GM12878 (cell line): ENCODE data around the gene OCIAD2. TPM values are rescaled to one million over a fixed set of nuclear protein-coding genes. Genes with fewer than 3 reads are reported as not detected.

Experiments used
- ATAC-seq: fragments of 200-7000 bp; cut with Tn5 transposase; 3 replicates; pipeline ENCODE4 v1.9.1; 2020; ENCODE audit warnings: mild to moderate bottlenecking, moderate library complexity
- BruUV-seq: library from RNA; stranded (reverse); fragments of 400-500 nt; replicated peaks from 2 replicates; lab custom pipeline; 2021; lab: Mats Ljungman, UMichigan
- CTCF ChIA-PET: fragments of 300-600 bp; sonication (Branson Sonifier 250); formaldehyde crosslinking; extraction: SDS; loops from one replicate; lab custom pipeline; 2021; ENCODE audit warnings: inconsistent platforms; lab: Yijun Ruan, JAX
- POLR2A ChIA-PET: fragments of 350-600 bp; formaldehyde crosslinking; extraction: SDS; loops from one replicate; lab custom pipeline; 2021; ENCODE audit warnings: inconsistent platforms; lab: Charles Lee
- RAD21 ChIA-PET: fragments of 300-600 bp; sonication (Branson Sonifier 250); formaldehyde crosslinking; loops from one replicate; lab custom pipeline; 2023; ENCODE audit warnings: antibody characterized with exemption; ENCODE audit not compliant: unreplicated experiment; lab: Charles Lee
- SMC1A ChIA-PET: fragments of 300-600 bp; sonication (Branson Sonifier 250); formaldehyde crosslinking; loops from one replicate; lab custom pipeline; 2023; ENCODE audit not compliant: unreplicated experiment, uncharacterized antibody; lab: Charles Lee
- DNase-seq: peaks from one replicate; pipeline ENCODE4 v3.0.0-alpha.2; 2011; ENCODE audit warnings: low read depth, low spot score
- FAIRE-seq: peaks from 3 replicates; lab custom pipeline; 2011; peaks lifted over from hg19 to GRCh38; lab: Jason Lieb, UNC
- H2AFZ ChIP-seq: 2 replicates; pipeline ENCODE4 v1.6.0; 2011; ENCODE audit warnings: low read depth, low read length, control low read depth; ENCODE audit not compliant: control insufficient read depth
- H3K27ac ChIP-seq: 2 replicates; pipeline ENCODE4 v1.5.1; 2011; ENCODE audit warnings: control low read depth; ENCODE audit not compliant: control insufficient read depth, insufficient read depth
- H3K27me3 ChIP-seq, 2 experiments: replicated peaks in 1 of 2; 2 replicates each; pipeline versions ENCODE4 v1.6.0 to v1.6.1; 2011; ENCODE audit warnings: low read length in 1 of 2; ENCODE audit not compliant: control insufficient read depth in 2 of 2, insufficient read depth in 2 of 2
- H3K36me3 ChIP-seq, 2 experiments: 2 replicates each; pipeline ENCODE4 v1.5.1; 2011; ENCODE audit warnings: low read length in 1 of 2; ENCODE audit not compliant: control insufficient read depth in 2 of 2, insufficient read depth in 2 of 2
- H3K4me1 ChIP-seq: 2 replicates; pipeline ENCODE4 v1.6.1; 2011; ENCODE audit warnings: mild to moderate bottlenecking, low read length, moderate library complexity, mixed read lengths; ENCODE audit not compliant: control insufficient read depth, insufficient read depth
- H3K4me2 ChIP-seq: 2 replicates; pipeline ENCODE4 v1.6.0; 2011; ENCODE audit warnings: control low read depth; ENCODE audit not compliant: control insufficient read depth, insufficient read depth
- H3K4me3 ChIP-seq: fragments of 200-600 bp; sonication (generic); 2 replicates; pipeline ENCODE4 v1.5.1; 2016
- H3K79me2 ChIP-seq: 2 replicates; pipeline ENCODE4 v1.6.0; 2011; ENCODE audit warnings: low read length; ENCODE audit not compliant: control insufficient read depth, insufficient read depth
- H3K9ac ChIP-seq: 2 replicates; pipeline ENCODE4 v1.8.0; 2011; ENCODE audit warnings: low read length, control low read depth, mixed read lengths; ENCODE audit not compliant: control insufficient read depth, insufficient read depth
- H3K9me3 ChIP-seq: replicated peaks from 3 replicates; pipeline ENCODE4 v1.5.1; 2011; ENCODE audit warnings: mild to moderate bottlenecking, low read length; ENCODE audit not compliant: control insufficient read depth, insufficient read depth
- H4K20me1 ChIP-seq: 2 replicates; pipeline ENCODE4 v1.6.0; 2011; ENCODE audit not compliant: control insufficient read depth, insufficient read depth
- CREM ChIP-seq: IDR thresholded peaks from 2 replicates; pipeline ENCODE4 v1.6.1; 2014; ENCODE audit warnings: antibody characterized with exemption, low read depth
- POLR2A ChIP-seq: IDR thresholded peaks from 2 replicates; pipeline ENCODE4 v1.6.1; 2011; ENCODE audit warnings: low read depth, mild to moderate bottlenecking, low read length
- RAD21 ChIP-seq: IDR thresholded peaks from 2 replicates; pipeline ENCODE4 v1.6.1; 2011; ENCODE audit warnings: mild to moderate bottlenecking, low read depth, low read length, moderate library complexity; ENCODE audit not compliant: insufficient read depth
- RUNX3 ChIP-seq: IDR thresholded peaks from 2 replicates; pipeline ENCODE4 v1.6.1; 2012; ENCODE audit warnings: low read length, inconsistent platforms
- SIN3A ChIP-seq: IDR thresholded peaks from 2 replicates; pipeline ENCODE4 v1.6.1; 2012; ENCODE audit warnings: low read depth, low read length, improper control_type of control experiment
- SRF ChIP-seq, 2 experiments: IDR thresholded peaks; 2 replicates each; pipeline ENCODE4 v1.6.1; 2011; ENCODE audit warnings: low read depth in 2 of 2, low read length in 2 of 2, mild to moderate bottlenecking in 1 of 2, moderate library complexity in 1 of 2
- ZNF384 ChIP-seq: IDR thresholded peaks from 2 replicates; pipeline ENCODE4 v1.6.1; 2012; ENCODE audit warnings: low read depth, mild to moderate bottlenecking, low read length, improper control_type of control experiment, borderline replicate concordance
- ZSCAN29 ChIP-seq: fragments of 450-650 bp; IDR thresholded peaks from 2 replicates; pipeline ENCODE4 v1.6.1; 2017; ENCODE audit warnings: mild to moderate bottlenecking, moderate library complexity
- WGBS: methylation state at CpG from one replicate; pipeline ENCODE4 v1.1.6; 2016; ENCODE audit warnings: low lambda C conversion rate; ENCODE audit not compliant: insufficient replicate concordance, insufficient coverage; ENCODE audit errors: missing lambda C conversion rate; 5-methylcytosine and 5-hydroxymethylcytosine counted together
- in situ Hi-C: fragments of 300-500 bp; cut with MboI; formaldehyde crosslinking; loops from 9 replicates; pipeline ENCODE4 v1.14.3; 2018; ENCODE audit warnings: mixed read lengths
- intact Hi-C: fragments of 100-400 bp; cut with micrococcal nuclease; formaldehyde crosslinking; loops from one replicate; pipeline ENCODE4 v1.14.2; 2022; ENCODE audit not compliant: unreplicated experiment
- polyA plus RNA-seq, 11 experiments: library from polyadenylated mRNA; depleted of rRNA in 4 of 11; unstranded in 6 of 11; stranded (reverse) in 5 of 11; fragments of >200 nt; fragmentation: Nextera tagmentation in 4 of 11; fragmentation: Illumina TruSeq in 1 of 11; extraction: Ambion mirVana in 4 of 11; extraction: Trizol in 1 of 11; gene quantifications; 1 replicate in 1 of 11; 2 replicates in 10 of 11; pipeline versions ENCODE4 v1.2.1 to v1.2.3, GENCODE V29; 2011 to 2016; ENCODE audit warnings: inconsistent platforms in 2 of 11, missing spikeins in 2 of 11, low read depth in 1 of 11
- total RNA-seq, 4 experiments: library from RNA; depleted of rRNA in 3 of 4; stranded (reverse); fragments of >200 nt in 3 of 4; fragmentation: Illumina TruSeq in 1 of 4; extraction: Trizol in 1 of 4; gene quantifications; 2 replicates each; pipeline versions ENCODE4 v1.2.1 to v1.2.3, GENCODE V29; 2013 to 2021
- TF ChIP-seq, protein P1 (sequence below): IDR thresholded peaks from 2 replicates; pipeline ENCODE4 v1.6.1; 2011; ENCODE audit warnings: low read depth, low read length, improper control_type of control experiment, borderline replicate concordance
- TF ChIP-seq, protein P2 (sequence below): fragments of 450-650 bp; IDR thresholded peaks from 2 replicates; pipeline ENCODE4 v1.6.1; 2017; ENCODE audit warnings: mild to moderate bottlenecking, moderate library complexity
- TF ChIP-seq, protein P3 (sequence below): fragments of 450-650 bp; IDR thresholded peaks from 2 replicates; pipeline ENCODE4 v1.6.1; 2018; ENCODE audit warnings: mild to moderate bottlenecking, low read depth, moderate library complexity; ENCODE audit not compliant: partially characterized antibody
- TF ChIP-seq, protein P4 (sequence below): IDR thresholded peaks from 2 replicates; pipeline ENCODE4 v1.6.1; 2011; ENCODE audit warnings: borderline replicate concordance, low read depth, mild to moderate bottlenecking, moderate library complexity, mixed read lengths, low read length; ENCODE audit not compliant: insufficient read depth; ENCODE audit errors: extremely low read length

The OCIAD2 gene
- total and polyA plus RNA-seq, 10 of the 15 experiments (the other 5 are each of a cell fraction or from before 2014, with no cell fraction given) = 42.4 to 140 (median 70.0) TPM

DNA sequence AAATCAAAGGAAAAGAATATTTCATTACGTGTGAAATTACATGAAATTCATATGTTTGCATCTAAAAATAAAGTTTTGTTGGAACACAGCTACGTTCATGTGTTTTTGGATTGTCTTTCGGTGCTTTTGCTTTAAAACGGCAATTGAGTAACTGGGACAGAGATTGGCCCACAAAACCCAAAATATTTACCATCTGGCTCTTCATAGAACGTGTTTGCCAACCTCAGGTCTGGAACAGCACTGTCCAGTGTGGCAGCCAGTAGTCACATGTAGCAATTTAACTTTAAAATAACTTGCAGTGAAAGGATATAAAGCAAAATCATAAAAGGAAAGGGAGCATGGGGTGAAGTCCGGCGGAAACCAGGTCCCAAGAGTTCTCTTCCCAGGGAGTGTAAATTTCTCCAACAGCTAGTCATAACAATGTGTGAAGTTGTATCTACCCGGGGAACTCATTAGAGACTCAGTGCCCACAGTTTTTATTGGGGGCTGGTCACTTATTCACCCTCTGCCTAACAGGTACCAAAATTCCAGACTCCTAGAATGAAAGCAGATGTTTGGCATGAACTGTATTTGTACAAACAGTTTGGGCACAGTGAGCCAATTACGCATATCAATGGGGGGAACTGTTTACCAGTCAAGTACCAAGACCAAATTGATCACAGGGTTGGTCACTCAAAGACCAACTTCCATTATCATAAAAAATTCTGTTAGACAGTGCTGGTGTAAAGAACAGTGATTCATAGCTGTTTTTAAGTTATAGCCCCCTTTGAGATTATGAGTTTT lies 65.3 kb downstream of the OCIAD2 start (continued):
- TF ChIP-seq SRF (IDR thresholded peaks at IDR 0.05; ENCODE audit: low read depth in 2 of 2, low read length in 2 of 2) = no peak
- TF ChIP-seq RUNX3 = no peak
- no peak for TF ChIP-seq CREM
- TF ChIP-seq, protein P1, sequence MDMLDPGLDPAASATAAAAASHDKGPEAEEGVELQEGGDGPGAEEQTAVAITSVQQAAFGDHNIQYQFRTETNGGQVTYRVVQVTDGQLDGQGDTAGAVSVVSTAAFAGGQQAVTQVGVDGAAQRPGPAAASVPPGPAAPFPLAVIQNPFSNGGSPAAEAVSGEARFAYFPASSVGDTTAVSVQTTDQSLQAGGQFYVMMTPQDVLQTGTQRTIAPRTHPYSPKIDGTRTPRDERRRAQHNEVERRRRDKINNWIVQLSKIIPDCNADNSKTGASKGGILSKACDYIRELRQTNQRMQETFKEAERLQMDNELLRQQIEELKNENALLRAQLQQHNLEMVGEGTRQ = no peak

DNA sequence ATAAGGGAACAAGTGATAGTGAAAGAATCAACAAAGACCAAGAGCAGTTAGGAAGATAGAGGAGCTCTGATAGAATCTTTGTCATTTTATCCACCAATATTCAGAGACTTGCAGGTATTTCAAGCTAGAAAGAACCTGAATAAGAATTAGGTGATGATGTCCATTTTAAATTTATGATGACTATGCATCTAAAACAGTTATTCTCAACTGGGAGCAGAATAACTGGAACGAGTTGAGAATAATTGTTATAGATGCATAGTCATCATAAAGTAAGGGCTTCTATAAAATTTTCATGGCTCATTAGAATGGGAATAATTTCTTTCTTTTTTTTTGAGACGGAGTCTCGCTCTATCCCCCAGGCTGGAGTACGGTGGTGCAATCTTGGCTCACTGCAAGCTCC lies 69.9 kb downstream of the OCIAD2 start:
- POLR2A ChIA-PET = interaction anchor here (1.0 kb wide), 1 partner anchor 496 kb away, joined by 3 read pairs; no protein-coding TSS in a partner anchor
- no peak for FAIRE-seq
- no peak for TF ChIP-seq SIN3A
- TF ChIP-seq ZSCAN29 = no peak
- no peak for TF ChIP-seq RUNX3
- TF ChIP-seq, protein P2, sequence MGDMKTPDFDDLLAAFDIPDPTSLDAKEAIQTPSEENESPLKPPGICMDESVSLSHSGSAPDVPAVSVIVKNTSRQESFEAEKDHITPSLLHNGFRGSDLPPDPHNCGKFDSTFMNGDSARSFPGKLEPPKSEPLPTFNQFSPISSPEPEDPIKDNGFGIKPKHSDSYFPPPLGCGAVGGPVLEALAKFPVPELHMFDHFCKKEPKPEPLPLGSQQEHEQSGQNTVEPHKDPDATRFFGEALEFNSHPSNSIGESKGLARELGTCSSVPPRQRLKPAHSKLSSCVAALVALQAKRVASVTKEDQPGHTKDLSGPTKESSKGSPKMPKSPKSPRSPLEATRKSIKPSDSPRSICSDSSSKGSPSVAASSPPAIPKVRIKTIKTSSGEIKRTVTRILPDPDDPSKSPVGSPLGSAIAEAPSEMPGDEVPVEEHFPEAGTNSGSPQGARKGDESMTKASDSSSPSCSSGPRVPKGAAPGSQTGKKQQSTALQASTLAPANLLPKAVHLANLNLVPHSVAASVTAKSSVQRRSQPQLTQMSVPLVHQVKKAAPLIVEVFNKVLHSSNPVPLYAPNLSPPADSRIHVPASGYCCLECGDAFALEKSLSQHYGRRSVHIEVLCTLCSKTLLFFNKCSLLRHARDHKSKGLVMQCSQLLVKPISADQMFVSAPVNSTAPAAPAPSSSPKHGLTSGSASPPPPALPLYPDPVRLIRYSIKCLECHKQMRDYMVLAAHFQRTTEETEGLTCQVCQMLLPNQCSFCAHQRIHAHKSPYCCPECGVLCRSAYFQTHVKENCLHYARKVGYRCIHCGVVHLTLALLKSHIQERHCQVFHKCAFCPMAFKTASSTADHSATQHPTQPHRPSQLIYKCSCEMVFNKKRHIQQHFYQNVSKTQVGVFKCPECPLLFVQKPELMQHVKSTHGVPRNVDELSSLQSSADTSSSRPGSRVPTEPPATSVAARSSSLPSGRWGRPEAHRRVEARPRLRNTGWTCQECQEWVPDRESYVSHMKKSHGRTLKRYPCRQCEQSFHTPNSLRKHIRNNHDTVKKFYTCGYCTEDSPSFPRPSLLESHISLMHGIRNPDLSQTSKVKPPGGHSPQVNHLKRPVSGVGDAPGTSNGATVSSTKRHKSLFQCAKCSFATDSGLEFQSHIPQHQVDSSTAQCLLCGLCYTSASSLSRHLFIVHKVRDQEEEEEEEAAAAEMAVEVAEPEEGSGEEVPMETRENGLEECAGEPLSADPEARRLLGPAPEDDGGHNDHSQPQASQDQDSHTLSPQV = no peak
- no peak for TF ChIP-seq ZNF384
- TF ChIP-seq POLR2A = no peak
- TF ChIP-seq RAD21 = no peak
- TF ChIP-seq, protein P3, sequence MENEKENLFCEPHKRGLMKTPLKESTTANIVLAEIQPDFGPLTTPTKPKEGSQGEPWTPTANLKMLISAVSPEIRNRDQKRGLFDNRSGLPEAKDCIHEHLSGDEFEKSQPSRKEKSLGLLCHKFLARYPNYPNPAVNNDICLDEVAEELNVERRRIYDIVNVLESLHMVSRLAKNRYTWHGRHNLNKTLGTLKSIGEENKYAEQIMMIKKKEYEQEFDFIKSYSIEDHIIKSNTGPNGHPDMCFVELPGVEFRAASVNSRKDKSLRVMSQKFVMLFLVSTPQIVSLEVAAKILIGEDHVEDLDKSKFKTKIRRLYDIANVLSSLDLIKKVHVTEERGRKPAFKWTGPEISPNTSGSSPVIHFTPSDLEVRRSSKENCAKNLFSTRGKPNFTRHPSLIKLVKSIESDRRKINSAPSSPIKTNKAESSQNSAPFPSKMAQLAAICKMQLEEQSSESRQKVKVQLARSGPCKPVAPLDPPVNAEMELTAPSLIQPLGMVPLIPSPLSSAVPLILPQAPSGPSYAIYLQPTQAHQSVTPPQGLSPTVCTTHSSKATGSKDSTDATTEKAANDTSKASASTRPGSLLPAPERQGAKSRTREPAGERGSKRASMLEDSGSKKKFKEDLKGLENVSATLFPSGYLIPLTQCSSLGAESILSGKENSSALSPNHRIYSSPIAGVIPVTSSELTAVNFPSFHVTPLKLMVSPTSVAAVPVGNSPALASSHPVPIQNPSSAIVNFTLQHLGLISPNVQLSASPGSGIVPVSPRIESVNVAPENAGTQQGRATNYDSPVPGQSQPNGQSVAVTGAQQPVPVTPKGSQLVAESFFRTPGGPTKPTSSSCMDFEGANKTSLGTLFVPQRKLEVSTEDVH = no peak
- TF ChIP-seq, protein P4, sequence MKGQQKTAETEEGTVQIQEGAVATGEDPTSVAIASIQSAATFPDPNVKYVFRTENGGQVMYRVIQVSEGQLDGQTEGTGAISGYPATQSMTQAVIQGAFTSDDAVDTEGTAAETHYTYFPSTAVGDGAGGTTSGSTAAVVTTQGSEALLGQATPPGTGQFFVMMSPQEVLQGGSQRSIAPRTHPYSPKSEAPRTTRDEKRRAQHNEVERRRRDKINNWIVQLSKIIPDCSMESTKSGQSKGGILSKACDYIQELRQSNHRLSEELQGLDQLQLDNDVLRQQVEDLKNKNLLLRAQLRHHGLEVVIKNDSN = no peak

More for the DNA sequence above, 69.9 kb downstream of the OCIAD2 start:
- no peaks in the 10 kb centered on the region for H3K4me1 ChIP-seq
- ATAC-seq (no peak), DNase-seq (no peak)
- no peak overlapping the region for H2AFZ ChIP-seq
- ChIA-PET RAD21 (interaction anchor here (0.7 kb wide), 1 partner anchor 152 kb away, joined by 3 read pairs; no protein-coding TSS in a partner anchor), SMC1A (interaction anchor here (0.9 to 1.5 kb wide), 5 partner anchors 9 to 259 kb away, joined by 3 to 4 read pairs (median 3); no protein-coding TSS in a partner anchor), CTCF (interaction anchor here (0.7 kb wide), 1 partner anchor 70 kb away, joined by 3 read pairs; the partner anchor contains the start of gene OCIAD2)
- intact Hi-C loops (no loop called here), in situ Hi-C loops (no loop called here)
- peaks cover 5 to 42% of the 10 kb centered on the region in 2 experiments for H3K36me3 ChIP-seq
- BruUV-seq = no TSS peak
- H3K27me3 ChIP-seq = no peaks in the 10 kb centered on the region
- no peaks in the 10 kb centered on the region for H3K9me3 ChIP-seq
- no peak overlapping the region for H3K9ac ChIP-seq
- no peak overlapping the region for H3K4me3 ChIP-seq
- H3K4me2 ChIP-seq = no peak overlapping the region
- WGBS = 96% methylated on average over 4 of the region's 4 CpGs
- no peaks in the 10 kb centered on the region for H4K20me1 ChIP-seq
- H3K27ac ChIP-seq = no peak overlapping the region
- H3K79me2 ChIP-seq = peaks cover 21% of the 10 kb centered on the region
